GM19397 (cell line): ENCODE data around the gene CHST4.
A peak's percentile ranks its signal among the peaks of the same experiment; 100 is the strongest.
"Not testable (repeated sequence)": the region's sequence is repeated elsewhere in the genome, so short reads cannot be mapped to it uniquely, and the experiment has no call there.

Source experiments
- ATAC-seq: cut with Tn5 transposase; IDR thresholded peaks from one replicate; pipeline ENCODE4 v1.9.1; 2021; ENCODE audit warnings: mild to moderate bottlenecking, moderate library complexity; ENCODE audit not compliant: unreplicated experiment

CHST4 gene

DNA sequence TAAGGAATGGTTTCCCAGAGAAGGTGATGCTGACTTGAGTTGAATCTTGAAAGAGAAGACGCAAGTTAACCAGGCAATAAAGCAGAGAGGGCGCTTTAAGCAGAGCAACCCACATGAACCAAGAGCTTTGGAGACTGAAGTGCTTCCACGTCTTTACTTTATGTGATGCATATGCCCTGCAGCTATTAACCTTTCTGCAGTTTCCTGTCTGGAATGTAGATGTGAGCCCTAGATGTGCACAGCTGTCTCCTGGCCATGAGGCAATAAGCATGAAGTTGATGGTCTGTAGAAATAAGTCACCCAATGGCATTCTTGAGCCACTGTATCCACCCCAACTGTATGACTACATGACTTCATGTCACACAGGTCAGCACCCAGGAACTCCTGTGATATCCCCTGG lies 5.7 kb upstream of the CHST4 start:
- ATAC-seq, result no peak

DNA sequence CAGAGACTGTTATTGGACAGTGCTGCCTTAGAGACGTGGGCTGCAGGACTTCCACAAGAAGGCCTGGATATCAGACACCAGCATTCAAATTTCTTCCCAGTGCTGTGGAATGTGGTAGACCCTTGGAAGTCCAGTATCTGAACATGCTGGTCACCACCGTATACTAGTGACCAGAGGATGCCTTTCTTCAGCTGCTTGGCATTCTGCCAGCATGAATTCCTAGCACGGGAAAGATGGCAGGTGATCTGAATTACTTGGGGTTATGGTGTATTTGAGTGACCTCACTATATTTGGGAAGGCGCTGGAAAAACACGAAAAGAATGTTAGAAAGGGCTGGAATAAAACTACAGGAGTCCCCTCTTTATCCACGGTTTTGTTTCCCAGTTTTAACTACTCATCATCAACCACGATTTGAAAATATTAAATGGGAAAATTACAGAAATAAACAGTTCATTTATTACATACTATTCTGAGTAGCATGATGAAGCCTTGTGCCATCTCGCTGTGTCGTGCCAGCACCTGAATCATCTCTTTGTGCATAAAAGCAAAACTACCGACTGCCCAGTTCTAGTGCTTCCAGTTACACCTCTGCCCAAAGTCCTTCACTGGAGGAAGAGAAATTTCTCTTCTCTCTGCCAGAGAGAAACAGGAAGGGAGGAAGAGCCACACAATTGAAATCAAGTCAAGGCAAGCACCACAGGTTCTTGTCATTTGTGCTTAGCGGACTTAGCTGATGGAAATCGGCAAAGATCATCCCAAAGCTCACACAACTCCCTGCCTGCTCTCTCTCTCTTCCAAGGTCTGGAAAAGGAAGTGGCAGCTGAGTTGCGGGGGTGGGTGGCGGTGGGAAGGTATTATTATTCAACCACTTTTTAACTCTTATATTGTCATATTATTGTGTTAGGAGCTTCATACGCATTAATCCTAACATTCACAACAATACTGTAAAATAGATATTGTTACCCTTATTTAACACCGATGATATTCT lies 1.4 kb upstream of the CHST4 start:
- ATAC-seq, result no peak

DNA sequence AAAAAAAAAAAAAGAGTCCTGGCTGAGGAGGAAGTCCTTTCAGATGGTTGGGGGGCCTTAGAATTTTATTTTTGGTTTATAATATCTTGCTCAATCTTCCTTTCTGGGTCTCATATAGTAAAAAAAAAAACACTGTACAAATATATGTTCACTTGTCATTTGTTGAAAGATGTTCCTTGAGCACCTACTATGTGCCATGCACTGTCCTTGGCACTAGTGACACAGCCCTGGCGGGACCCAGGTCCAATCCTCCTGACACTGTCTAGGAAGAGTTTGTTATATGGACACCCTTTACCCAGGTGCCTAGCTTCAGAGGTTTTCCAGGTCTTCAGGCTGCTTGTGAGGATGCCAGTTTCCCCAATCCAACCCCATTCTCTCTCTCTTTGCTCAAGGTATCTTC lies 2.0 kb downstream of the CHST4 start:
- ATAC-seq, result no peak

DNA sequence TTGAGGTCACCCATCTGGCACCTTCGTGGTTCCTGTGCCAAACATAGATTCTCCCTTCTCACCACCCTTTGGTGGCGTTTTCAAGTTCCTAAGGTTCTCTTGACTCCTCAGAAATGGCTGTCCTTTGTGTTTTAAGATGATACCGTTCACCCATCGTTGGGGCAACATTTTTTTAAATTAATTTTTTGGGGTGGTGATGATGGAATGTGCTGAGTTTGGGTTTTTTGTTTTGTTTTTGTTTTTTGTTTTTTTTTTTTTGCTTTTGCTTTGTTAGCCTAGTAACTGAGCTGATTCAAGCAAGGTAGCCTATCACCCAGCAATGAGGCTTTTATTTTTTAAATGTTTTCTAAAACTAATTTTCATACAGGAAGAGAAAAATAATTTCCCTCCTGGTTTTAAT lies 2.6 kb downstream of the CHST4 start:
- no peak for ATAC-seq

DNA sequence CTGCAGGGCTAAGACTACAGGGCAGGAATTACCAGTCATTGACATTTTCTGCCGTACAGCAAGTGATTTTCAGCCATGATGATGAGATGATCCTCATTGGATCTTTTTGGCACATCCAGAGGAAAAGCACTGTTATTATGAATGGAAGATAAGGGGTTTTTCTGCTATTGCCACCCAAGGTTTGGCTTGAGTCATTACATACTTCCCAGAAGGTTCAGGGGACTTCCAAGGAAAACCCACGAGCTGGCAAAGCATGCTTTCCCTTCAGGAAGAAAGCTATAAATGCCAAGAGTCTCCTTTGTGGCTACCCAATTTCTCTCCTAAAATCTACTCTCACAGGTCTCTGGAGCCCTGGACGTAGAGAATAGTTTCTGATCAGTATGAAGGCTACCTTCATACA lies 6.1 kb downstream of the CHST4 start:
- no peak for ATAC-seq

DNA sequence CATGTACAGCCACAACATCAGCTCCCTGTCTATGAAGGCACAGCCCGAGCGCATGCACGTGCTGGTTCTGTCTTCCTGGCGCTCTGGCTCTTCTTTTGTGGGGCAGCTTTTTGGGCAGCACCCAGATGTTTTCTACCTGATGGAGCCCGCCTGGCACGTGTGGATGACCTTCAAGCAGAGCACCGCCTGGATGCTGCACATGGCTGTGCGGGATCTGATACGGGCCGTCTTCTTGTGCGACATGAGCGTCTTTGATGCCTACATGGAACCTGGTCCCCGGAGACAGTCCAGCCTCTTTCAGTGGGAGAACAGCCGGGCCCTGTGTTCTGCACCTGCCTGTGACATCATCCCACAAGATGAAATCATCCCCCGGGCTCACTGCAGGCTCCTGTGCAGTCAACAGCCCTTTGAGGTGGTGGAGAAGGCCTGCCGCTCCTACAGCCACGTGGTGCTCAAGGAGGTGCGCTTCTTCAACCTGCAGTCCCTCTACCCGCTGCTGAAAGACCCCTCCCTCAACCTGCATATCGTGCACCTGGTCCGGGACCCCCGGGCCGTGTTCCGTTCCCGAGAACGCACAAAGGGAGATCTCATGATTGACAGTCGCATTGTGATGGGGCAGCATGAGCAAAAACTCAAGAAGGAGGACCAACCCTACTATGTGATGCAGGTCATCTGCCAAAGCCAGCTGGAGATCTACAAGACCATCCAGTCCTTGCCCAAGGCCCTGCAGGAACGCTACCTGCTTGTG lies 10.7 kb downstream of the CHST4 start:
- ATAC-seq, result no peak

DNA sequence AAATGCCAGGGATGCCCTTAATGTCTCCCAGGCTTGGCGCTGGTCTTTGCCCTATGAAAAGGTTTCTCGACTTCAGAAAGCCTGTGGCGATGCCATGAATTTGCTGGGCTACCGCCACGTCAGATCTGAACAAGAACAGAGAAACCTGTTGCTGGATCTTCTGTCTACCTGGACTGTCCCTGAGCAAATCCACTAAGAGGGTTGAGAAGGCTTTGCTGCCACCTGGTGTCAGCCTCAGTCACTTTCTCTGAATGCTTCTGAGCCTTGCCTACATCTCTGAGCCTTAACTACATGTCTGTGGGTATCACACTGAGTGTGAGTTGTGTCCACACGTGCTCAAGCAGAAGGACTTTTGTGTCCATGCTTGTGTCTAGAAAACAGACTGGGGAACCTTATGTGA lies 11.4 kb downstream of the CHST4 start:
- ATAC-seq, result no peak

DNA sequence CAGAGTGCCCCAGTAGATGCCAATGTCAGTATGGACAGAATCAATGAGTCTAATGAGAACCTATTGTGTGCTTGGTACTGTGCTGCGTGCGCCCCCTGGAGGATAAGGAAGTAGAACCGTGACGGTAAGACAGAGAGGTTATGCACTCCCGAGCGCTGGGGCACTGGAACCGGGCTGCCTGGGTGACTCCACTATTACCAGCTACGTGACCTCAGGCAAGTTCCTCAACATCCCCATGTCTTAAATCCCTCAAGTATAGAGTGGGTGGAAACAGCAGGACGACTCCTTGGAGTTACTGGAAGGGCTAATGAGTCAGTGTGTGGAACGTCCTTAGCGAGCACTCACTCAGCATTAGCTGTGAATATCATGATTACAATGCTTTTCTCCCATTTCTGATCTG lies 16.2 kb downstream of the CHST4 start:
- ATAC-seq, result peak; percentile 58

DNA sequence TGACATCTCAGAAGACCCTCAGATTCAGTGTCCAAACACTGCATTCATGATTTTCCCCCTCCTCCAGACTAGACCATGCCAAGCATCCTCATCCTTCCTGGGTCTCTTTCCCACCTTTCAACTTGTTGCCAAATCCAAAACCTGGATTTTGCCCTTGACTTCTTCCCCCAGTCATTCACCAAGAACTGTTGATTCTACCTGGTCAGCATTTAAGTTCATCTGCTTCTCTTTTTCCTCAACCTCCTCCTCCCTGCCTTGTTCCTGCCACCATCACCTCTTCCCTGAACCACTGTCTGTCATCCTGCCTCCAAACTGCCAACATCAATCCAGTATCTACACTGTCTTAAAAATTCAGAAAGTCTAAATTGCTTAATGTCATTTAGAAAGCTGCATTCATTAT lies 20.9 kb downstream of the CHST4 start:
- ATAC-seq, result no peak

DNA sequence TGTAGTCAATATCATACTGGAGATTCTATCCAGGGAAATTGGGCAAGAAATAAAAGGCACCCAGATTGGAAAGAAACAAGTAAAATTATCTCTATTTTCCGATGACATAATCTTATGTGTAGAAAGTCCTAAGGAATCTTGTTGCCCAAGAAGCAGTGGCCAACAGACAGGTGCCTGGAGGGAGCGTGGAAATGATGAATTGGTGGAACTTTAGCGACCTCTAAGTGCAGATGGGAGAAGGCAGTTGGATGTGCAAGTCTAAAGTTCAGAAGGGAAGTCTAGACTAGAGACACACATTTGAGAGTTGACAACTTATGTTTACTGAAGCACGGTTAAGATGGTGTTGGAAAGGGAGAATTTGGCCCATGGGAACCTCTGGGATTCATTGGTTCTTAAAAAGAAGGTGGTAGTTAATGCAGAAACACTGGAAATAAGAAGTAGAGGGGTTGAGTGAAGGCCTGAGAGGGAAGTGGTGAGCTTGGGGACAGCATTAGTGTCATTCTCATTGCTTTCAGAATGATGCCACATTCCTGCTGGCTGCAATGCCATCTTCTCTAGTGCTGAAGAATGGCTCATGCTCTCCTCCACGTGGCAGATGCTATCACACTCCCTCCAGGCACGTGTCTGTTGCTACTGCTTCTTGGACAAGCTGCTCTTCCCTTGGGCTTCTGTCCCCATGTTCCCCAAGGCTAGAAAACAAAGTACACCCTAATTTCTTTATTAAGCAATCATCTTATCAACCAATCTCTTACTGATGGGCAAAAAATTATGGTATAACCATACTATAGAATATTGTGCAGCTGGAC lies 26.7 kb downstream of the CHST4 start:
- no peak for ATAC-seq

DNA sequence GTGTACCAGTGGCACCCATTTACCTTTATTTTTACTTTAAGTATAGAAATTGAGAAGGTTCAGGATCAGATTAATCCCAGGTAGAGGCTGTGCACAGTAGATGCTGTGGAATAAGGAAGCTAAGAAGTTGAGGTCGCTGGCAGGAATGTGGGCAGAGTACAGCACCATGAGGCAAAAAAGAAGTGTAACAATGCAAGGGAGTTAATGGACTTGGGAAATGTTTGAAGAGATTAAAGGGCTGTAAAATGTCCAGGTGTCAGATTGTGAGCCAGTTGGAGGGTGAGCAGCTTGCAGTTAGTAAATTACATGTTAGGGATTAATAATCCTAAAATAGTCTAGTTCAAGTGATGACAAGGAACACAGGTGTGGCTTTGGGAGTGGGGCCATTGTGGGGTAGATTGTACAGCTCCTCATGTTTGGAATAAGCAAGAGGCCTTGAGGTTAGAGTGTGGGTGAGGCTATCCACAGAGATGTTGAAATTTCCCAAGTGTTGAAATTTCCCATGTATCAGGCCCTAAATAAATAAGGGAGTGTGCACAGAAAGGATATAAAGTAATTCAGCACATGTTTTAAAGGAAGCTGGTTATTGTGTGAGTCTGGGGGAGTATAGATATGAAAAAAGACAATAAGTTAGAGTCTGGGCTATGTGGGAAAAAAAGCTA lies 29.1 kb downstream of the CHST4 start:
- ATAC-seq, result no peak

DNA sequence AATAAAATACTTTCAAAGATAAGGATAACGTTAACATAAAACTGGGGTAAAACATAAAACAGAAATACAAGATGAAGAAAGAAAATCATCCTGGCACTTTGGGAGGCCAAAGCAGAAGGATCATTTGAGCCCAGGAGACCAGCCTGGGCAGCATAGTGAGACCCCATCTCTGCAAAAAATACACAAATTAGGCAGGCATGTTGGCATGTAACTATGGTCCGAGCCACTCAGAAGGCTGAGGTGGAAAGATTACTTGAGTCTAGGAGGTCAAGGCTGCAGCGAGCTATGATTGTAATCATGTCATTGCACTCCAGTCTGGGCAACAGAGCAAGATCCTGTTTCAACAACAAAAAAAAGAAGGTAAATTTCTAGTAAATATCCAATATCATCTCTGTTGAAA lies 31.1 kb downstream of the CHST4 start:
- ATAC-seq, result no peak

DNA sequence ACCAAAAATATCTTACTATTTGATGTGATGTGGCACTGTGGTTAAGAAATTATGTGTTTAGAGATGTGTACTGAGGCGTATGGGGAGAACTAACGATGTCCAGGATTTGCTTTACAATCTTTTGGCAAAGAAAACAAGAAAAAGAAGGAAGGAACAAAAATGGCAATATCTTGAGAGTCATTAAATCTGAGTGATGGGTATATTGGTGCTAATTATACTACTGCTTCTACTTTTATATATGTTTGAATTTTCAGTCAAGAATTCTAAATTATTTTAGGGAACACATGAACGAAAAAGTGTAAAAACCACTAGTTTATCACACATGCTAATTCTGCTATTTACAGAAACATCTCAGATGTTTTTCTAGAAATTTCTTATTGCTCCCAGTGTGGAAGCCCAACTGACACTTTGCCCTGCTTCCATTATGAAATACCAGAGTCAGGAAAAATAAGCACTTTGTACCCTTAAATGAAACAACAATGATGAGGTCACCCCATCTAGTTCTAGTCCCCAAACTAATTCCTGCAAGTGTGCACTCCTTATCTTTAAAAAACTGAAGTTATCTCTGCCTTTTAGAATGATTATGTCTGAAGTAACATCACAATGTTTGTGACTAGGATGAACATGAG lies 31.8 kb downstream of the CHST4 start:
- ATAC-seq, result no peak

DNA sequence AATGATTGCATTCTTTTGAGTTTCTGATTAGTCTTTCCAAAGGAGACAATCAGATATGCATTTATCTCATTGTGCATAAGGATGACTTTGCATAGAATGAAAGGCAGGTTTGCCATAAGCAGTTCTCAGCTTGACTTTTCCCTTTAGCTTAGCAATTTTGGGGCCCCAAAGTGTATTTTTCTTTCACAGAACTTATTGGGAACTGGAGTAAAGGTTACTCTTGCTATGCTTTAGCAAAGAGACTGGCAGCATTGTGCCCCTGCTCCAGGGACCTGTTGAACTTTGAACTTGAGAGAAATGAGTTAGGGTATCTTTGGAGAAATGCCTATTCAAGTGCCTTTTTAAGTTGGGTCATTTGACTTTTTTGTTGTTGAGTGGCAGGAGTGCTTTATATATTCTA lies 33.6 kb downstream of the CHST4 start:
- no peak for ATAC-seq

DNA sequence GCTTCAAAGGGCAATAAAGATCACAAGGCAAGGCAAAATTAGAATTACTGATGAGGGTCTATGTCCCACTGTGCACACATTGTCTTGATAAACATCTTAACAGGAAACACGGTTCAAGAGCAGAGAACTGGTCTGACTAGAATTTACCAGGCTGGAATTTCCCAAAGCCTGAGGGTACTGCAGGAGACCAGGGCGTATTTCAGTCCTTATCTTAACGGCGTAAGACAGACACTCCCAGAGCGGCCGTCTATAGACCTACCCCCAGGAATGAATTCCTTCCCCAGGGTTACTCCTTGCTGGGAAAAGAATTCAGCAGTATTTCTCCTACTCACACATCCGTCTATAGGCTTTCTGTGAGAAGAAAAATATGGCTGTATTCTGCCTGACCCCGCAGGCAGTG lies 35.7 kb downstream of the CHST4 start:
- not testable (repeated sequence) for ATAC-seq

DNA sequence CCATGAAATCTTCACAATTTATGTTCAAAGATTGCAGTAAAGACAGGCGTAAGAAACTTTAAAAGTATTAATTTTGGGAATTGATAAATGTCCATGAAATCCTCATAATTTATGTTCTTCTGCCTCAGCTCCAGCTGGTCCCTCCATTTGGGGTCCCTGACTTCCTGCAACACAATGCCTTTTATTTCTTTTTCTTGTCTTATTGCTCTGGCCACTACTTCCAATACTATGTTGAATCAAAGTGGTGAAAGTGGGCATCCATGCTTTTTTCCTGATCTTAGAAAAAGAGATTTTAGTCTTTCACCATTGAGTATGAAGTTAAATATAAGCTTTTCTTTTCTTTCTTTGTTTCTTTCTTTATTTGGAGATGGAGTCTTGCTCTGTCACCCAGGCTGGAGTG lies 36.3 kb downstream of the CHST4 start:
- no peak for ATAC-seq

DNA sequence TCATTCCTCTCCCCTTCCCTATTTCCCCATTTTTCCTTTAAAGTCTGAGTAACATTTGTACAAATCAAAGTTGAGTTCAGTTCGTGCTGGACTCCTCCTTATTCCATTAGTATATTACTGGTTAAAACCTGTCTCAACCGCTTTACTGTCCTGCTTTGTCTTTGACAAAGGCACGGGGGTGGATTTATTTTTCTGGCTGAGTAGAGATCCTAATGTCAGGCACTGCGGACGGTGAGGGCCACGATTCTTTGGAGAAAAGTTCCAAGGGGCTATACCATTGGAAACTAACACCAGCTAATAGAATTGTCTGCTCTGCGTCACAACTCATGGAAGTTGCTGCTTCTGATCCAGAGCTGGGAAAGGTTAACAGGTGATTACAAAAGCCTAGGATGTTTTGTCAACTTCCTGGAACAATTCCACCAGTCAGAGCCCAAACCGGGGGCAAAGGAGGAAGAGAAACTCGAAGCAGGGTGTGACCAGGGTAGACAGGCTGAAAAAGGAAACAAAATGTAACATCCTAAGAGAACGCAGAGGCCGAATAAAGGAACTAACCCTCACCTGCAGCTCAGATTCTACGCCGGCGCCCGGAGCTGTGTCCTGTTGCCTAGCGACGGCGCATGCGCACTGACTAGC lies 38.2 kb downstream of the CHST4 start:
- ATAC-seq, result peak; percentile 1

DNA sequence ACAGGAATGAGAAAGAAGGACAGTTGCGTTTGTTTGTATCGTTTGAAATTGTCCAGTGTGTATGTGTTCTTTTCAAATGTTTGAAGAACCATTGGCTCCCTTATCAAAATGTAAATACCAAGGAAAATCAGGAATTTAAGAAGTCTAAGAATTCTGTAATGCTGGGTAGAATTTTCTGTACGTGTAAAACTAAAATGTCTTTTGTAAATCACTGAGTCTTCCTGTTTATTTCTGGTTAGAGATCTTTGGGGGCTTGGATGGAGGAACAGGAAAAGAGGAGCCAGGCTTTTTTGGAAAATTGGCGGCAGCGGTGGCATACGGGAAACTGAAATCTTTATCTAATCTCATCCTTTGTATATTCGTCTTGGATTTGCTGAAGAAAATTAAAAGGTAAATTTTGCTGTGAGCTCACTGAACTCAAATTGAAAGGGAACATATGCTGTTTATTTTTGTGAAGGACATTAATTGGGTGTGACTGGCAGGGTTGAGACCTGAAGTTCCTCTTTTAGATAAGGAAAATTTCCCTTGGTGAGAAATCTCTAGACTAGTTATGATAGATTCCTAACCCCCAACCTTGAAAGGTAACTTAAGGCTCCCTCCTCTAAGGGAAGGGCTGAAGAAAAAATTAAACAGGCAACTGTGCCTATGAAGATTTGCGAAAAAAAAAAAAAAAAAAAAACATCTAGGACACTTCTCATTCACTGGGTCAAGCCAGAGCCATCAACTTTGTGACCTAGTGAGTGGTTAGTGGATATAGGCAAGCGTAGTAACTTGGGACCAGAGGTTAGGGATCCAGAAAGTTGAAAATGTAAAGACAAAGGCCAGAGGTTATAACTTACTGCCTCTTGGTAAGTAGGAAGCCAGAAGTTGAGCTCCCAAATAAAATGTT lies 39.8 kb downstream of the CHST4 start:
- no peak for ATAC-seq

DNA sequence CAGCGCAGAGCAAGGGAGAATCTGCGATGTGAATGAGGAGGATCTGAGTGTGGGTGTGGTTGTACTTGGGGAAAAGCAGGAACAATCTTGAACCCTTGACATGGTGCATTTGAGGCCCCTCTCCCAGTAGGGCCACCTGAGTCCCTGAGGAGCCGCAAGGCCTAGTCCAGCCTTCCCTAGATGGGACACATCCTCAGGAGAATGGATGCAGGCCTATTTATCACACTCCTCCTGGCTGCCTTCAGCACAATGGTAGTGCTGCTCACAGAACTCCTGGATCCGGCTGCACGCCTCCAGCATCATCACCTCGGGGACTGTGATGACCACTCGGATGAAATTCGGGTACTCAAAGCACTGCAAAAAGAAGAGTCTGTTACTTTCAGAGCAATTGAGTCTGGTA lies 41.7 kb downstream of the CHST4 start:
- no peak for ATAC-seq
